Heart right ventricle (tissue), 16 donors: ENCODE data around the gene CAMLG. TPM values are rescaled to one million over a fixed set of nuclear protein-coding genes. Genes with fewer than 3 reads are reported as not detected.
"Not testable (repeated sequence)": the region's sequence is repeated elsewhere in the genome, so short reads cannot be mapped to it uniquely, and the experiment has no call there.

ENCODE experiments used
- ATAC-seq, 8 donors: fragments of 200-7000 bp; cut with Tn5 transposase; one replicate each; pipeline ENCODE4 v1.9.1; 2020; ENCODE audit warnings: mild to moderate bottlenecking in 8 of 8, moderate library complexity in 8 of 8, moderate number of reproducible peaks in 1 of 8
- DNase-seq, 2 donors: peaks; one replicate each; pipeline ENCODE4 v3.0.0-alpha.2; 2020
- H3K27ac ChIP-seq, 10 donors: fragments of 200-600 bp; sonication (generic) in 2 of 10; one replicate each; pipeline versions ENCODE4 v1.5.0 to v1.8.0; 2020 to 2022; ENCODE audit warnings: mild to moderate bottlenecking in 3 of 10
- H3K27me3 ChIP-seq, 7 donors: fragments of 200-600 bp; one replicate each; pipeline ENCODE4 v1.8.0; 2021 to 2022; ENCODE audit warnings: mild to moderate bottlenecking in 2 of 7
- H3K36me3 ChIP-seq, 9 donors: fragments of 200-600 bp; sonication (generic) in 1 of 9; one replicate each; pipeline versions ENCODE4 v1.5.0 to v1.8.0; 2020 to 2022; ENCODE audit warnings: mild to moderate bottlenecking in 2 of 9
- H3K4me1 ChIP-seq, 9 donors: fragments of 200-600 bp; sonication (generic) in 1 of 9; one replicate each; pipeline versions ENCODE4 v1.5.0 to v1.8.0; 2020 to 2022; ENCODE audit warnings: mild to moderate bottlenecking in 4 of 9
- H3K4me3 ChIP-seq, 10 donors: fragments of 200-600 bp; sonication (generic) in 2 of 10; one replicate each; pipeline versions ENCODE4 v1.5.0 to v1.8.0; 2020 to 2022; ENCODE audit warnings: mild to moderate bottlenecking in 7 of 10, moderate library complexity in 2 of 10
- H3K9me3 ChIP-seq, 11 donors: fragments of 200-600 bp in 10 of 11; sonication (generic) in 2 of 11; one replicate each; pipeline versions ENCODE4 v1.5.0 to v1.8.0; 2013 to 2022; ENCODE audit warnings: mild to moderate bottlenecking in 2 of 11, control low read depth in 1 of 11, moderate library complexity in 1 of 11
- WGBS, 2 donors: extraction: QIAGEN DNeasy Blood & Tissue Kit; methylation state at CpG; one replicate each; pipeline ENCODE4 v1.1.7; 2013; ENCODE audit warnings: inconsistent platforms in 1 of 2; 5-methylcytosine and 5-hydroxymethylcytosine counted together
- intact Hi-C, 10 donors: fragments of 100-400 bp; cut with DNase I; formaldehyde crosslinking; loops; one replicate each; pipeline versions ENCODE4 v1.11.1 to v1.14.2; 2022
- polyA plus RNA-seq, 2 donors: library from polyadenylated mRNA; stranded (reverse); fragments of 200-250 nt; gene quantifications; one replicate each; pipeline ENCODE4 v1.2.3, GENCODE V29; 2013
- total RNA-seq, 10 donors: library from RNA; stranded (reverse); fragmentation: NEBNext Ultra II Directional in 3 of 10; extraction: Animal tissue kit (Norgen Biotek cat#: 25700) in 3 of 10; gene quantifications; one replicate each; pipeline versions ENCODE4 v1.2.1 to v1.2.4, GENCODE V29; 2021 to 2023
- TF ChIP-seq, protein P1 (sequence below), 9 donors: fragments of 200-600 bp; sonication (generic) in 2 of 9; IDR thresholded peaks; one replicate each; pipeline versions ENCODE4 v1.5.0 to v1.8.0; 2021 to 2022; ENCODE audit warnings: antibody characterized with exemption in 9 of 9, mild to moderate bottlenecking in 5 of 9, moderate library complexity in 1 of 9
- donor health status: Arrhythmogenic right ventricular cardiomyopathy.
- donor health status: ischemic (EF 13 %, LVEDD 7.1; RV severe dilation, severe dysfunction).
- donor health status: healthy with polysubstance abuse.
- donor health status: DM: no; HTN: yes; CAD: no.
- donor health status: DM: no; HTN: no; CAD: no.
- donor health status: ischemic (EF 25% LVEDD 6.9; RV normal size, moderate dysfunction).
- donor health status: ischemic (EF 25% LVEDD 5.7; RV mildly dilated, moderate dysfunction).
- donor health status: healthy.
- donor health status: DM: yes; HTN: yes; CAD: no.
- donor health status: Ischemic cardiomyopathy.
- donor health status: ischemic (EF 35%, LVEDD 5.7; RV mildly dilated, moderate dysfunction).
- donor health status: nonischemic (EF 11% LVEDD 7.7; RV severe dilation, severe dysfunction).
- donor health status: DM: yes; HTN: yes; CAD: no.
- donor health status: PGD.
- donor health status: ischemic (EF 29% LVEDD 5.4; RV normal size, mild dysfunction).
- donor health status: nonischemic (EF 23%, LVEDD 6.1; RV moderate dilation, normal function).

The CAMLG gene
- total and polyA plus RNA-seq, 12 donors: 14.6 to 22.1 (median 19.1) TPM

DNA sequence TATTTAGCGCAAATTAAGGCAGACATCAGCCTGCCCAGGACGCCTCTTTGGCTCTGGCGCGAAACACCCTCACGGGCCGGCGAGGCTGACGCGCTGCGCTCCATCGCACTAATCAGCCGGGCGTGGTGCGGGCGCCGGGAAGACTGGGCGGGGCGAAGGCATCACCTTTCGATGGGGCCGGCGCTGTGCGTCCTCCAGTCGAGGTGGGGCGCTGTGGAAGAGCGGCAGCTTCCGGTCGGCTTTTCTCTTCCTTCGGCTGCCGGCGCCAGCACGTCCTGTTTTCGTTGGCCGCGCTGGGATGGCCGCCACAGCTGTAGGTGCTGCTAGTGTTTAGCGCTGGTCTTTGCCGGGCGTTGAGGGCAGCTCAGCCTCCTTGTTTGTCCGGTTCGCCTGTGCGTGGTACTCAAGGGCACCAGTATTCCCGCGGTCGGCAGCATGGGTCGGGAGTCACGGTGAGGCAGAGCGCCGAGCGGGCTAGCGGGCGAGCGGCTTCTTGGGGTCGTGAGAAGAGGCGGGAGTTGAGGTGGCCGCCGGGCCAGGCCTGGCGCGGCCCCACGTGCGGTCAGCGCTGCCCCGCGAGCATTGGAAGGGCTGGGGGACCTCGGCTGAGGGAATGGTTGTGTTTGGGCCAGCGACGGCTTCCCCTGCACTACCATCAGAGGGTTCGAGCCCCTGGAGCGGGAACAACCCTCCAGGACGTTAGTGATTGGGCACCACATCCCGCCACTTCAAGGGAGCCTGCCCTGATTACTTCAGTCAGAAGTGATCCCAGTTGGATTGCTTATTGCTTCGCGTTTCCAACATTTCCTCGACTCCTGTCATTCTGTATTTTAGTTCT lies 20.4 kb downstream of the CAMLG start, which contains the start of gene DDX46:
Gene DDX46, plus strand, starts transcription at position 276 of the 838 bp plus-strand sequence. Its CDS starts 160 bp downstream, at position 436.
- Histone ChIP-seq H3K4me1 (peaks cover 3 to 34% (median 24%) of the 10 kb centered on the region in 9 donors), H3K9me3 (no peaks in the 10 kb centered on the region), H3K27ac (peak within 1 kb of the TSS in 9 of 10 donors; percentile 63 to 90 (median 76)), H3K4me3 (peak within 1 kb of the TSS; percentile 66 to 99 (median 88)), H3K36me3 (peaks cover 0 to 6% (median 0%) of the 10 kb centered on the region in 9 donors), H3K27me3 (no peaks in the 10 kb centered on the region)
- ATAC-seq: peak; percentile 97 to 100 (median 99)
- TF ChIP-seq, protein P1, sequence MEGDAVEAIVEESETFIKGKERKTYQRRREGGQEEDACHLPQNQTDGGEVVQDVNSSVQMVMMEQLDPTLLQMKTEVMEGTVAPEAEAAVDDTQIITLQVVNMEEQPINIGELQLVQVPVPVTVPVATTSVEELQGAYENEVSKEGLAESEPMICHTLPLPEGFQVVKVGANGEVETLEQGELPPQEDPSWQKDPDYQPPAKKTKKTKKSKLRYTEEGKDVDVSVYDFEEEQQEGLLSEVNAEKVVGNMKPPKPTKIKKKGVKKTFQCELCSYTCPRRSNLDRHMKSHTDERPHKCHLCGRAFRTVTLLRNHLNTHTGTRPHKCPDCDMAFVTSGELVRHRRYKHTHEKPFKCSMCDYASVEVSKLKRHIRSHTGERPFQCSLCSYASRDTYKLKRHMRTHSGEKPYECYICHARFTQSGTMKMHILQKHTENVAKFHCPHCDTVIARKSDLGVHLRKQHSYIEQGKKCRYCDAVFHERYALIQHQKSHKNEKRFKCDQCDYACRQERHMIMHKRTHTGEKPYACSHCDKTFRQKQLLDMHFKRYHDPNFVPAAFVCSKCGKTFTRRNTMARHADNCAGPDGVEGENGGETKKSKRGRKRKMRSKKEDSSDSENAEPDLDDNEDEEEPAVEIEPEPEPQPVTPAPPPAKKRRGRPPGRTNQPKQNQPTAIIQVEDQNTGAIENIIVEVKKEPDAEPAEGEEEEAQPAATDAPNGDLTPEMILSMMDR (IDR thresholded peaks at IDR 0.05): peak; percentile 43 to 95 (median 77)
- intact Hi-C loops: loop anchor here in 1 of 10 donors (2.0 to 5.0 kb wide), 2 partner anchors 20 to 89 kb away; partner anchors contain the start of genes C5orf24 and CAMLG
- WGBS, 2 donors: 0 to 1% methylated on average over 73 of the region's 73 CpGs
- peak; percentile 93 to 94 for DNase-seq

DNA sequence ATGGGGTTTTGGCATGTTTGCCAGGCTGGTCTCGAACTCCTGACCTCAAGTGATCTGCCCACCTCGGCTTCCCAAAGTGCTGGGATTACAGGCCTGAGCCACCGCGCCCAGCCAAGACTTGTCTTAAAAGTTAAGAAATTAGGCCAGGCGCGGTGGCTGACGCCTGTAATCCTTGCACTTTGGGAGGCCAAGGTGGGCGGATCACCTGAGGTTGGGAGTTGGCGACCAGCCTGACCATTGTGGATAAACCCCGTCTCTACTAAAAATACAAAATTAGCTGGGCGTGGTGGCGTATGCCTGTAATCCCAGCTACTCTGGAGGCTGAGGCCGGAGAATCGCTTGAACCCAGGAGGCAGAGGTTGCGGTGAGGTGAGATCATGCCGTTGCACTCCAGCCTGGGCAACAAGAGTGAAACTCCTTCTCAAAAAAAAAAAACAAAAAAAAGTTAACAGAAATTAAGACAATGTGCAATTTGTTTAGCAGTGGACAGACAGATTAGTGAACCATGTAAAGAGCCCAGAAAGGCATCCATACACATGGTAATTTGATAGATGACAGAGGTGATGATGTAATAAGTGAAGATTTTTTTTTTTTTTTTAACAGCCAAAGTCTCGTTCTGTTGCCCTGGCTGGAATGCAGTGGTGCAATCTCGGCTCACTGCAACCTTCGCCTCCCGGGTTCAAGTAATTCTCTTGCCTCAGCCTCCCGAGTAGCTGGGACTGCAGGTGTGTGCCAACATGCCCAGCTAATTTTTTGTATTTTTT lies 29.4 kb downstream of the CAMLG start:
- H3K4me3 ChIP-seq, intact Hi-C loops, DNase-seq, ATAC-seq, H3K4me1 ChIP-seq, H3K9me3 ChIP-seq, H3K27ac ChIP-seq, H3K27me3 ChIP-seq: not testable (repeated sequence)
- 96% methylated on average over 21 of the region's 21 CpGs for WGBS, 2 donors
- H3K36me3 ChIP-seq: peaks cover 0 to 96% (median 66%) of the 10 kb centered on the region in 9 donors

DNA sequence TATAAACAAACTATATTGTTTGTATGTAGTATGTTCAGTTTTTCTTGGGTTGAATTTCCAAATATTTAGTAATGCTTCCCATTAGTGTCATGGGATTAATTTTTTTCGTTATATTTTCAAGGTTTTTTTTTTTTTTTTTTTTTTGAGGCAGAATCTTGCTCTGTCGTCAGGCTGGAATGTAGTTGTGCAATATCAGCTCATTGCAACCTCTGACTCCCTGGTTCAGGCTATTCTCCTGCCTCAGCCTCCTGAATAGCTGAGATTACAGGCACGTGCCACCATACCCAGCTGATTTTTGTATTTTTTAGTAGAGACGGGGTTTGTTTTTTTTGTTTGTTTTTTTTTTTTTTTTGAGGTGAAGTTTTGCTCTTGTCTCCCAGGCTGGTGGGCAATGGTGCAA lies 30.9 kb downstream of the CAMLG start:
- intact Hi-C loops: no loop called here
- Histone ChIP-seq H3K4me1 (no peaks in the 10 kb centered on the region), H3K4me3 (no peak overlapping the region), H3K27me3 (no peaks in the 10 kb centered on the region), H3K9me3 (no peaks in the 10 kb centered on the region), H3K27ac (no peak overlapping the region), H3K36me3 (peaks cover 0 to 100% (median 74%) of the 10 kb centered on the region in 9 donors)
- ATAC-seq: no peak
- no peak for DNase-seq
- TF ChIP-seq, protein P1 (IDR thresholded peaks at IDR 0.05): no peak
- 79 to 83% methylated on average over 4 of the region's 4 CpGs for WGBS, 2 donors

DNA sequence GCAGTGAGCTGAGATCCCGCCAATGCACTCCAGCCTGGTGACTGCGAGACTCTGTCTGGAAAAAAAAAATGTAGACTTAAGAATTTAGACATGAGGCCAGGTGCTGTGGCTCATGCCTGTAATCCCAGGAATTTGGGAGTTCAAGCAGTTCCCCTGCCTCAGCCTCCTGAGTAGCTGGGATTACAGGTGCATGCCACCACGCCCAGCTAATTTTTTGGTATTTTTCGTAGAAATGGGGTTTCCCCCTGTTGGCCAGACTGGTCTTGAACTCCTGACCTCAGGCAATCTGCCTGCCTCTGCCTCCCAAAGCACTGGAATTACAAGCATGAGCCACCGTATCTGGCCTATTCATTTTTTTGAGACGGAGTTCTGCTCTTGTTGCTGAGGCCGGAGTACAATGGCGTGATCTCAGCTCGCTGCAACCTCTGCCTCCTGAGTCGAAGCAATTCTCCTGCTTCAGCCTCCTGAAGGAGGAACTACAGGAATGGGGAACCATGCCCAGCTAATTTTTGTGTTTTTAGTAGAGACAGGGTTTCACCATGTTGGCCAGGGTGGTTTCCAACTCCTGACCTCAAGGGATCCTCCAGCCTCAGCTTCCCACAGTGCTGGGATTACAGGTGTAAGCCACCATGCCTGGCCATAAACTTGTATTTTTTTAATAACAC lies 34.2 kb downstream of the CAMLG start:
- Histone ChIP-seq H3K27me3 (no peaks in the 10 kb centered on the region), H3K27ac (no peak overlapping the region), H3K9me3 (no peaks in the 10 kb centered on the region), H3K4me3 (no peak overlapping the region), H3K4me1 (no peaks in the 10 kb centered on the region), H3K36me3 (peaks cover 0 to 100% (median 65%) of the 10 kb centered on the region in 9 donors)
- 91 to 94% methylated on average over 10 of the region's 10 CpGs for WGBS, 2 donors
- DNase-seq: no peak
- ATAC-seq: no peak
- intact Hi-C loops: loop anchor here in 2 of 10 donors (10.0 kb wide), 2 partner anchors 68 to 88 kb away; no protein-coding TSS in a partner anchor
- TF ChIP-seq, protein P1 (IDR thresholded peaks at IDR 0.05): no peak
